ENCODE data around the gene TIAL1. TPM values are rescaled to one million over a fixed set of nuclear protein-coding genes. Genes with fewer than 3 reads are reported as not detected.

Gene TIAL1
- total and polyA plus RNA-seq, 4 donors: 19.7 to 28.7 (median 23.4) TPM

DNA sequence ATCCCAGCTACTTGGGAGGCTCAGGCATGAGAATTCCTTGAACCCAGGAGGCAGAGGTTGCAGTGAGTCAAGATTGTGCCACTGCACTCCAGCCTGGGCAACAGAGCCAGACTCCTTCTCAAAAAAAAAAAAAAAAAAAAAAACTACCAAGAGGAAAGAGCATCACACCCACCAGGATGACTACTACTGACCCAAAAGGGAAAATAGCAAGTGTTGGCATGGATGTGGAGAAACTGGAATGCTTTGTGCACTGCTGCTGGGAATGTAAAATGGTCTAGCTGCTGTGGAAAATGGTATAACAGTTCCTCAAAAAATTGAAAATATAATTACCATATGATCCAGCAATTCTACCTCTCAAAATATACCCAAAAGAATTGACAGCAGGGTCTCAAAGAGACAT, 7.7 kb upstream of the TIAL1 start:
- DNase-seq (ENCODE audit: low spot score): no peak

DNA sequence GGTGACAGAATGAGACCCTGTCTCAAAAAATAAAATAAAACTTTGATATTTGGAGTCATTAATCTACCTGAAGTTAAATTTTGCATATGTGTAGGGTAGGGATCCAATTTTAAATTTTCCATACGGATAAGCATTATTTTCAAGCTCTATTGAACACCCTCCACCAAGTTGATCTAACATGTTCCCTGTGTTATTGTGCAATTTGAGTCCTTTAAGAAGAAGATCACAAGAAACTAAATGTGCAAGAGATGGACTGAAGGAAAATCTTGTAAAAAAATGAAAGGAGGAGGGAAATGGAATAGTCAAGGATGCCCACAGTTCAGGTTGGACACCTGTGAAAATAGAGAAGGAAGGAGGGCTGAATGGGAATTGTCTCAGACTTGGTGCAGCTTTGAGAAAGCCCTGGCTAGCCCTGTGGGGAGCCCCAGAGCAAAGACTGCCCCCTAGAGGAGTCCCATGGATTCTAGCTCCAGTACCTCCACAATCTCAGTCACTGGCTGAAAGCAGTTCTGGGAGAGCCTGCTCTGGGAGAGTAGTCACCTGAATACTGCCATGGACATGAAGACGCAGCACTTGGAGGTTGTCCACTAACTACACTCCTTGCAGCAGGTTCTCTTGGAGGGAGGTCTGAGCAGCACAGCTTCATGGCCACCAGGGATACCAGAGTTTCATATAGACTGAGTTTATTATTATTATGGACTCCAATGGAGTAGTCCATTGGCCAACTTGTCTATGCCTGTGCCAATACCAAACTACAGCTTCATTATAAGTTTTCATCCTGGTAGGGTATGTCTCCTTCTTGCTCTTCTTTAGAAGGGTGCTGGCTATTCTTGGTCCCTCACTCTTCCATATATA, 5.7 kb upstream of the TIAL1 start:
- no peaks in the 10 kb centered on the region for H3K27me3 ChIP-seq (ENCODE audit: control insufficient read depth in 4 of 4, insufficient read depth in 4 of 4, low read length in 3 of 4)
- peak; percentile 43 for DNase-seq (ENCODE audit: low spot score)
- H3K9me3 ChIP-seq (ENCODE audit: control insufficient read depth in 4 of 4, low read length in 3 of 4): no peaks in the 10 kb centered on the region
- TF ChIP-seq, protein P1, sequence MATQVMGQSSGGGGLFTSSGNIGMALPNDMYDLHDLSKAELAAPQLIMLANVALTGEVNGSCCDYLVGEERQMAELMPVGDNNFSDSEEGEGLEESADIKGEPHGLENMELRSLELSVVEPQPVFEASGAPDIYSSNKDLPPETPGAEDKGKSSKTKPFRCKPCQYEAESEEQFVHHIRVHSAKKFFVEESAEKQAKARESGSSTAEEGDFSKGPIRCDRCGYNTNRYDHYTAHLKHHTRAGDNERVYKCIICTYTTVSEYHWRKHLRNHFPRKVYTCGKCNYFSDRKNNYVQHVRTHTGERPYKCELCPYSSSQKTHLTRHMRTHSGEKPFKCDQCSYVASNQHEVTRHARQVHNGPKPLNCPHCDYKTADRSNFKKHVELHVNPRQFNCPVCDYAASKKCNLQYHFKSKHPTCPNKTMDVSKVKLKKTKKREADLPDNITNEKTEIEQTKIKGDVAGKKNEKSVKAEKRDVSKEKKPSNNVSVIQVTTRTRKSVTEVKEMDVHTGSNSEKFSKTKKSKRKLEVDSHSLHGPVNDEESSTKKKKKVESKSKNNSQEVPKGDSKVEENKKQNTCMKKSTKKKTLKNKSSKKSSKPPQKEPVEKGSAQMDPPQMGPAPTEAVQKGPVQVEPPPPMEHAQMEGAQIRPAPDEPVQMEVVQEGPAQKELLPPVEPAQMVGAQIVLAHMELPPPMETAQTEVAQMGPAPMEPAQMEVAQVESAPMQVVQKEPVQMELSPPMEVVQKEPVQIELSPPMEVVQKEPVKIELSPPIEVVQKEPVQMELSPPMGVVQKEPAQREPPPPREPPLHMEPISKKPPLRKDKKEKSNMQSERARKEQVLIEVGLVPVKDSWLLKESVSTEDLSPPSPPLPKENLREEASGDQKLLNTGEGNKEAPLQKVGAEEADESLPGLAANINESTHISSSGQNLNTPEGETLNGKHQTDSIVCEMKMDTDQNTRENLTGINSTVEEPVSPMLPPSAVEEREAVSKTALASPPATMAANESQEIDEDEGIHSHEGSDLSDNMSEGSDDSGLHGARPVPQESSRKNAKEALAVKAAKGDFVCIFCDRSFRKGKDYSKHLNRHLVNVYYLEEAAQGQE (IDR thresholded peaks at IDR 0.05): no peak
- TF ChIP-seq, protein P2, sequence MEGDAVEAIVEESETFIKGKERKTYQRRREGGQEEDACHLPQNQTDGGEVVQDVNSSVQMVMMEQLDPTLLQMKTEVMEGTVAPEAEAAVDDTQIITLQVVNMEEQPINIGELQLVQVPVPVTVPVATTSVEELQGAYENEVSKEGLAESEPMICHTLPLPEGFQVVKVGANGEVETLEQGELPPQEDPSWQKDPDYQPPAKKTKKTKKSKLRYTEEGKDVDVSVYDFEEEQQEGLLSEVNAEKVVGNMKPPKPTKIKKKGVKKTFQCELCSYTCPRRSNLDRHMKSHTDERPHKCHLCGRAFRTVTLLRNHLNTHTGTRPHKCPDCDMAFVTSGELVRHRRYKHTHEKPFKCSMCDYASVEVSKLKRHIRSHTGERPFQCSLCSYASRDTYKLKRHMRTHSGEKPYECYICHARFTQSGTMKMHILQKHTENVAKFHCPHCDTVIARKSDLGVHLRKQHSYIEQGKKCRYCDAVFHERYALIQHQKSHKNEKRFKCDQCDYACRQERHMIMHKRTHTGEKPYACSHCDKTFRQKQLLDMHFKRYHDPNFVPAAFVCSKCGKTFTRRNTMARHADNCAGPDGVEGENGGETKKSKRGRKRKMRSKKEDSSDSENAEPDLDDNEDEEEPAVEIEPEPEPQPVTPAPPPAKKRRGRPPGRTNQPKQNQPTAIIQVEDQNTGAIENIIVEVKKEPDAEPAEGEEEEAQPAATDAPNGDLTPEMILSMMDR (IDR thresholded peaks at IDR 0.05; ENCODE audit: low read depth, low read length, missing input control): peak; percentile 39
- peak; percentile 67 to 76 for TF ChIP-seq RAD21 (IDR thresholded peaks at IDR 0.05)
- WGBS: 76% methylated on average over 2 of the region's 2 CpGs
- no peak overlapping the region for H3K27ac ChIP-seq (ENCODE audit: low read depth in 1 of 2, low read length in 2 of 2)
- no peak overlapping the region for H3K9ac ChIP-seq (ENCODE audit: low read depth in 1 of 2, low read length in 2 of 2)
- no peak overlapping the region for H3K4me3 ChIP-seq (ENCODE audit: low read depth in 1 of 3, low read length in 3 of 3)
- peaks cover under 1 to 2% (median 2%) of the 10 kb centered on the region in 4 donors for H3K4me1 ChIP-seq (ENCODE audit: control insufficient read depth in 4 of 4, insufficient read depth in 4 of 4, low read length in 3 of 4)
- H3K36me3 ChIP-seq (ENCODE audit: control insufficient read depth in 4 of 4, insufficient read depth in 3 of 4, low read depth in 1 of 4, low read length in 3 of 4): no peaks in the 10 kb centered on the region

More for the DNA sequence above, 7.7 kb upstream of the TIAL1 start:
- H3K27me3 ChIP-seq (ENCODE audit: control insufficient read depth in 4 of 4, insufficient read depth in 4 of 4, low read length in 3 of 4): no peaks in the 10 kb centered on the region
- no peak overlapping the region for H3K4me3 ChIP-seq (ENCODE audit: low read depth in 1 of 3, low read length in 3 of 3)
- H3K27ac ChIP-seq (ENCODE audit: low read depth in 1 of 2, low read length in 2 of 2): no peak overlapping the region
- H3K4me1 ChIP-seq (ENCODE audit: control insufficient read depth in 4 of 4, insufficient read depth in 4 of 4, low read length in 3 of 4): peaks cover 0 to 4% (median 1%) of the 10 kb centered on the region in 4 donors
- H3K9ac ChIP-seq (ENCODE audit: low read depth in 1 of 2, low read length in 2 of 2): no peak overlapping the region
- no peaks in the 10 kb centered on the region for H3K36me3 ChIP-seq (ENCODE audit: control insufficient read depth in 4 of 4, insufficient read depth in 3 of 4, low read depth in 1 of 4, low read length in 3 of 4)
- H3K9me3 ChIP-seq (ENCODE audit: control insufficient read depth in 4 of 4, low read length in 3 of 4): no peaks in the 10 kb centered on the region
- TF ChIP-seq, protein P3, sequence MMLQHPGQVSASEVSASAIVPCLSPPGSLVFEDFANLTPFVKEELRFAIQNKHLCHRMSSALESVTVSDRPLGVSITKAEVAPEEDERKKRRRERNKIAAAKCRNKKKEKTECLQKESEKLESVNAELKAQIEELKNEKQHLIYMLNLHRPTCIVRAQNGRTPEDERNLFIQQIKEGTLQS (IDR thresholded peaks at IDR 0.05): no peak
- TF ChIP-seq HNF4A (conservative IDR thresholded peaks at IDR 0.05) (no peak), SP1 (IDR thresholded peaks at IDR 0.05) (no peak), RXRA (IDR thresholded peaks at IDR 0.05) (no peak), EGR1 (IDR thresholded peaks at IDR 0.05; ENCODE audit: low read depth in 2 of 2) (no peak), HNF4G (IDR thresholded peaks at IDR 0.05) (no peak)
- TF ChIP-seq, protein P2 (IDR thresholded peaks at IDR 0.05; ENCODE audit: low read depth, low read length, missing input control): no peak
- TF ChIP-seq, protein P4, sequence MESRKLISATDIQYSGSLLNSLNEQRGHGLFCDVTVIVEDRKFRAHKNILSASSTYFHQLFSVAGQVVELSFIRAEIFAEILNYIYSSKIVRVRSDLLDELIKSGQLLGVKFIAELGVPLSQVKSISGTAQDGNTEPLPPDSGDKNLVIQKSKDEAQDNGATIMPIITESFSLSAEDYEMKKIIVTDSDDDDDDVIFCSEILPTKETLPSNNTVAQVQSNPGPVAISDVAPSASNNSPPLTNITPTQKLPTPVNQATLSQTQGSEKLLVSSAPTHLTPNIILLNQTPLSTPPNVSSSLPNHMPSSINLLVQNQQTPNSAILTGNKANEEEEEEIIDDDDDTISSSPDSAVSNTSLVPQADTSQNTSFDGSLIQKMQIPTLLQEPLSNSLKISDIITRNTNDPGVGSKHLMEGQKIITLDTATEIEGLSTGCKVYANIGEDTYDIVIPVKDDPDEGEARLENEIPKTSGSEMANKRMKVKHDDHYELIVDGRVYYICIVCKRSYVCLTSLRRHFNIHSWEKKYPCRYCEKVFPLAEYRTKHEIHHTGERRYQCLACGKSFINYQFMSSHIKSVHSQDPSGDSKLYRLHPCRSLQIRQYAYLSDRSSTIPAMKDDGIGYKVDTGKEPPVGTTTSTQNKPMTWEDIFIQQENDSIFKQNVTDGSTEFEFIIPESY (IDR thresholded peaks at IDR 0.05): no peak
- TF ChIP-seq, protein P1 (IDR thresholded peaks at IDR 0.05): no peak
